HepG2 (cell line): ENCODE data around the gene PPP1R9B. TPM values are rescaled to one million over a fixed set of nuclear protein-coding genes. Genes with fewer than 3 reads are reported as not detected.

Experiments used
- CBX2 ChIP-seq, 2 experiments: fragments of 200-600 bp in 1 of 2; sonication (generic); formaldehyde crosslinking in 1 of 2; IDR thresholded peaks; 2 replicates each; pipeline versions ENCODE4 v1.7.0 to v1.8.1; 2018 to 2022; ENCODE audit warnings: low read depth in 2 of 2, low read length in 1 of 2, mild to moderate bottlenecking in 1 of 2, missing genetic modification reagents in 1 of 2
- GATA4 ChIP-seq: sonication (generic); IDR thresholded peaks from 2 replicates; pipeline ENCODE4 v1.6.1; 2016; ENCODE audit warnings: antibody characterized with exemption, low read depth, borderline replicate concordance
- NKX3-1 ChIP-seq: sonication (generic); formaldehyde crosslinking; IDR thresholded peaks from 2 replicates; pipeline ENCODE4 v1.5.0; 2020; ENCODE audit warnings: missing genetic modification reagents
- SRSF4 ChIP-seq: fragments of 200-400 bp; formaldehyde crosslinking; IDR thresholded peaks from one replicate; pipeline ENCODE4 v1.6.1; 2018; ENCODE audit warnings: mild to moderate bottlenecking, low read depth, low read length, moderate library complexity; ENCODE audit not compliant: poor library complexity, severe bottlenecking
- TAF15 ChIP-seq: fragments of 200-400 bp; formaldehyde crosslinking; IDR thresholded peaks from one replicate; pipeline ENCODE4 v1.6.1; 2018; ENCODE audit warnings: mild to moderate bottlenecking, low read depth, low read length; ENCODE audit not compliant: poor library complexity, severe bottlenecking
- ZKSCAN1 ChIP-seq: fragments of 150-350 bp; IDR thresholded peaks from 2 replicates; pipeline ENCODE4 v1.6.1; 2014; ENCODE audit warnings: low read length
- ZNF720 ChIP-seq: sonication (generic); formaldehyde crosslinking; IDR thresholded peaks from 2 replicates; pipeline ENCODE4 v1.4.0; 2020; ENCODE audit warnings: missing genetic modification reagents
- polyA plus RNA-seq, 8 experiments: library from polyadenylated mRNA; depleted of rRNA in 3 of 8; stranded (reverse) in 7 of 8; unstranded in 1 of 8; fragments of >200 nt; fragmentation: Illumina TruSeq in 4 of 8; extraction: Trizol in 4 of 8; gene quantifications; 2 replicates each; pipeline versions ENCODE4 v1.2.1 to v1.2.3, GENCODE V29; 2011 to 2016; ENCODE audit warnings: low read depth in 4 of 8, missing spikeins in 1 of 8, mixed read lengths in 1 of 8; ENCODE audit not compliant: insufficient read depth in 1 of 8
- total RNA-seq, 5 experiments: library from RNA; depleted of rRNA; stranded (reverse); fragments of >200 nt; fragmentation: Illumina TruSeq; extraction: Trizol; gene quantifications; 2 replicates each; pipeline ENCODE4 v1.2.3, GENCODE V29; 2016; ENCODE audit warnings: low read depth in 1 of 5
- TF ChIP-seq, protein P1 (sequence below): sonication (generic); formaldehyde crosslinking; IDR thresholded peaks from 2 replicates; pipeline ENCODE4 v1.5.1; 2020; ENCODE audit warnings: mild to moderate bottlenecking, missing genetic modification reagents
- TF ChIP-seq, protein P2 (sequence below): IDR thresholded peaks from 2 replicates; pipeline ENCODE4 v1.6.1; 2016
- TF ChIP-seq, protein P3 (sequence below): sonication (generic); formaldehyde crosslinking; IDR thresholded peaks from 2 replicates; pipeline ENCODE4 v1.8.1; 2023; ENCODE audit warnings: mild to moderate bottlenecking, inconsistent platforms, moderate library complexity, missing genetic modification reagents, borderline replicate concordance

Gene PPP1R9B
- total and polyA plus RNA-seq, 2 of the 13 experiments (the other 11 are each of a cell fraction or from before 2014, with no cell fraction given): 9.4 to 15.8 TPM

DNA sequence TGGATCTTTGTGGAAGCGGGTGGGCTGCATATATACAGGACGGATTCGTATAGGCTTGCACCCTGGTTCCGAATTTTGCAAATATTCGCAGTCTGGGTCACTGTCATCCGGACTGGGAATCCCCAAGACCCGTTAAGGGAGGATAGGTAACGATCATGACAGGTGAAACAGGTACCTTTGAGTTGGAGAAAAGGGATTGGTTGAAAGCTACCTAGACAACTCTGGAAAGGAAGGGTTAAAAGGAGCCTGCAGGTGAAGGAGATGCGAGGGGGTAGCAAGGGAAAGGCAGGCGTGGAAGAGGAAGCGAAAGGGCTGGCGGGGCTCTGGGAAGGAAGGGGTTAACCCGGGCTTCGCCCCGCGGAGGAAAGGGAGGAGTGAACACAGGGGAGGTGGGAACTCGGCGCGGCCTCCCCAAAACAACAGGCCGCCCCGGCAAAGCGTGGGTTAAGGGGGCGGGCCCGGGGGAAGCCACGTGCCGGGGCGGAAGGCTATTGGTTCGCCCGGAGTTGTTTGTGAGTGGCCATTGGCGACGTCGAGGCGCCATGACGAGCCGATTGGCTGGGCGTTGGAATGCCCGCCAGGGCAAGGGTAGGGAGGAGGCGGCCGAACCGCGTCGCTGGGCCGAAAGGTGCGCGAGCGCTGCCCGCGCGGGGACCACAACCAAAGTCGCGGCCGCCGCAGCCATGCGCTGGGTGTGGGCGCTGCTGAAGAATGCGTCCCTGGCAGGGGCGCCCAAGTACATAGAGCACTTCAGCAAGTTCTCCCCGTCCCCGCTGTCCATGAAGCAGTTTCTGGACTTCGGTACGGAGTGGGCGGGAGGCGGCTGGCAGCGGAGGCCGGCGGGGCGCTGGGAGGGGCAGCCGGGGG, 55.5 kb downstream of the PPP1R9B start, which contains the start of gene PDK2 (continued):
- TF ChIP-seq SRSF4 (no peak), TAF15 (peak; percentile 53), ZKSCAN1 (no peak), ZNF720 (no peak), NKX3-1 (CRISPR knock-in tag) (peak; percentile 51; the same call in 1 of the 2 replicates), GATA4 (no peak), CBX2 (IDR thresholded peaks at IDR 0.05; ENCODE audit: low read depth, low read length) (no peak), CBX2 (CRISPR knock-in tag; IDR thresholded peaks at IDR 0.05; ENCODE audit: low read depth) (no peak)
- TF ChIP-seq, protein P1, sequence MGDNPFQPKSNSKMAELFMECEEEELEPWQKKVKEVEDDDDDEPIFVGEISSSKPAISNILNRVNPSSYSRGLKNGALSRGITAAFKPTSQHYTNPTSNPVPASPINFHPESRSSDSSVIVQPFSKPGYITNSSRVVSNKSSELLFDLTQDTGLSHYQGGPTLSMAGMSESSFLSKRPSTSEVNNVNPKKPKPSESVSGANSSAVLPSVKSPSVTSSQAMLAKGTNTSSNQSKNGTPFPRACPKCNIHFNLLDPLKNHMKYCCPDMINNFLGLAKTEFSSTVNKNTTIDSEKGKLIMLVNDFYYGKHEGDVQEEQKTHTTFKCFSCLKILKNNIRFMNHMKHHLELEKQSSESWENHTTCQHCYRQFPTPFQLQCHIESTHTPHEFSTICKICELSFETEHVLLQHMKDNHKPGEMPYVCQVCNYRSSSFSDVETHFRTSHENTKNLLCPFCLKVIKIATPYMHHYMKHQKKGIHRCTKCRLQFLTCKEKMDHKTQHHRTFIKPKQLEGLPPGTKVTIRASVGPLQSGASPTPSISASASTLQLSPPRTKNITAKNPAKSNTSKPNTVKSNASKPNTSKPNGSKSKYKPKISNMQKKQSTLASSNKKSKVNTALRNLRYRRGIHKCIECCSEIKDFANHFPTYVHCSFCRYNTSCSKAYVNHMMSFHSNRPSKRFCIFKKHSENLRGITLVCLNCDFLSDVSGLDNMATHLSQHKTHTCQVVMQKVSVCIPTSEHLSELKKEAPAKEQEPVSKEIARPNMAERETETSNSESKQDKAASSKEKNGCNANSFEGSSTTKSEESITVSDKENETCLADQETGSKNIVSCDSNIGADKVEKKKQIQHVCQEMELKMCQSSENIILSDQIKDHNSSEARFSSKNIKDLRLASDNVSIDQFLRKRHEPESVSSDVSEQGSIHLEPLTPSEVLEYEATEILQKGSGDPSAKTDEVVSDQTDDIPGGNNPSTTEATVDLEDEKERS: peak; percentile 80; the same call in 1 of the 2 replicates
- TF ChIP-seq, protein P2, sequence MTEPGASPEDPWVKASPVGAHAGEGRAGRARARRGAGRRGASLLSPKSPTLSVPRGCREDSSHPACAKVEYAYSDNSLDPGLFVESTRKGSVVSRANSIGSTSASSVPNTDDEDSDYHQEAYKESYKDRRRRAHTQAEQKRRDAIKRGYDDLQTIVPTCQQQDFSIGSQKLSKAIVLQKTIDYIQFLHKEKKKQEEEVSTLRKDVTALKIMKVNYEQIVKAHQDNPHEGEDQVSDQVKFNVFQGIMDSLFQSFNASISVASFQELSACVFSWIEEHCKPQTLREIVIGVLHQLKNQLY (CRISPR knock-in tag): peak; percentile 74; the same call in 1 of the 2 replicates
- TF ChIP-seq, protein P3, sequence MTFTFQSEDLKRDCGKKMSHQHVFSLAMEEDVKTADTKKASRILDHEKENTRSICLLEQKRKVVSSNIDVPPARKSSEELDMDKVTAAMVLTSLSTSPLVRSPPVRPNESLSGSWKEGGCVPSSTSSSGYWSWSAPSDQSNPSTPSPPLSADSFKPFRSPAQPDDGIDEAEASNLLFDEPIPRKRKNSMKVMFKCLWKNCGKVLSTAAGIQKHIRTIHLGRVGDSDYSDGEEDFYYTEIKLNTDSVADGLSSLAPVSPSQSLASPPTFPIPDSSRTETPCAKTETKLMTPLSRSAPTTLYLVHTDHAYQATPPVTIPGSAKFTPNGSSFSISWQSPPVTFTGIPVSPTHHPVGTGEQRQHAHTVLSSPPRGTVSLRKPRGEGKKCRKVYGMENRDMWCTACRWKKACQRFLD: no peak
